ENCODE results near the gene SSR2.
"Not testable (repeated sequence)": the region's sequence is repeated elsewhere in the genome, so short reads cannot be mapped to it uniquely, and the experiment has no call there.

Gene SSR2

GRCh38 chr1:156045076-156045475 lies 24.3 kb upstream of the SSR2 start:
- DNase-seq = no peak

- no peak for DNase-seq
Measured at GRCh38 chr1:156042828-156043227, 22.1 kb upstream of the SSR2 start.

- DNase-seq = not testable (repeated sequence)
Measured at GRCh38 chr1:156034991-156035390, 14.2 kb upstream of the SSR2 start.

GRCh38 chr1:156033011-156033410 lies 12.3 kb upstream of the SSR2 start:
- DNase-seq = no peak

GRCh38 chr1:156026588-156026987 lies 5.8 kb upstream of the SSR2 start:
- DNase-seq = no peak

GRCh38 chr1:156025876-156026275 lies 5.1 kb upstream of the SSR2 start:
- peak; percentile 40 for DNase-seq

GRCh38 chr1:156024801-156025200 lies 4.0 kb upstream of the SSR2 start:
- DNase-seq = no peak

GRCh38 chr1:156021954-156022353 lies 1.2 kb upstream of the SSR2 start:
- DNase-seq = no peak

GRCh38 chr1:156021093-156021428 lies 310 bp upstream of the SSR2 start:
- DNase-seq = no peak

- no peak for DNase-seq
Measured at GRCh38 chr1:156019946-156020292, 832 bp downstream of the SSR2 start.

- no peak for DNase-seq
Measured at GRCh38 chr1:156014829-156015228, 5.9 kb downstream of the SSR2 start.

- no peak for DNase-seq
Measured at GRCh38 chr1:156012051-156012817, 8.5 kb downstream of the SSR2 start.

GRCh38 chr1:156009404-156009803 lies 11.3 kb downstream of the SSR2 start:
- no peak for DNase-seq

- DNase-seq = no peak
Measured at GRCh38 chr1:156006666-156007376, 13.9 kb downstream of the SSR2 start.

GRCh38 chr1:156004843-156005584 lies 15.7 kb downstream of the SSR2 start:
- no peak for DNase-seq

GRCh38 chr1:156003923-156004188 lies 16.9 kb downstream of the SSR2 start:
- DNase-seq = no peak

GRCh38 chr1:156002188-156002911 lies 18.4 kb downstream of the SSR2 start:
- no peak for DNase-seq

GRCh38 chr1:156001662-156002171 lies 19.0 kb downstream of the SSR2 start:
- no peak for DNase-seq

GRCh38 chr1:156001021-156001661 lies 19.6 kb downstream of the SSR2 start:
- no peak for DNase-seq

- DNase-seq = no peak
Measured at GRCh38 chr1:155999964-156000363, 20.8 kb downstream of the SSR2 start.

GRCh38 chr1:155996166-155996565 lies 24.6 kb downstream of the SSR2 start:
- DNase-seq = no peak

GRCh38 chr1:155993595-155993994 lies 27.2 kb downstream of the SSR2 start:
- no peak for DNase-seq

Measured in stimulated activated CD4-positive, alpha-beta T cell treated with anti-CD3 and anti-CD28 coated beads, Interleukin-1b, Interleukin-23, amount 100 ng/mL, for 48 hours (primary cell).